Renal cortical epithelial cell (primary cell): ENCODE results near the gene IL6. TPM values are rescaled to one million over a fixed set of nuclear protein-coding genes. Genes with fewer than 3 reads are reported as not detected.

ENCODE experiments used
- DNase-seq: peaks from one replicate; pipeline ENCODE4 v3.0.0-alpha.2; 2011; ENCODE audit warnings: low read depth
- total RNA-seq: library from RNA; depleted of rRNA; stranded (reverse); fragments of >200 nt; gene quantifications from 2 replicates; pipeline ENCODE4 v1.2.3, GENCODE V29; 2014

IL6 gene
- total RNA-seq, 1 donor from 2014 or later, result 52.3 TPM

- peak; percentile 33 for DNase-seq
Measured at GRCh38 chr7:22781230-22781711, 54.3 kb downstream of the IL6 start.

Other genes with a start within 250 kb of the IL6 start
- gene STEAP1B, start 227.0 kb upstream of the IL6 start, total RNA-seq, result 2.0 and 2.1 TPM in 2 replicates
- 55.1 and 66.7 TPM in 2 replicates for gene TOMM7, start 95.6 kb downstream of the IL6 start, total RNA-seq